Inflammatory macrophage (primary cell): ENCODE results near the gene TP53AIP1.
A peak's percentile ranks its signal among the peaks of the same experiment; 100 is the strongest.

Experiments
- DNase-seq, 2 donors: peaks; one replicate each; pipeline ENCODE4 v3.0.0-alpha.2; 2020 to 2022

The TP53AIP1 gene

GRCh38 chr11:128942272-128942612 is 429 bp downstream of the TP53AIP1 start:
- no peak for DNase-seq

- DNase-seq = no peak
Observed at GRCh38 chr11:128941573-128942271, 949 bp downstream of the TP53AIP1 start.

- peak; percentile 29 to 51 for DNase-seq
Observed at GRCh38 chr11:128941110-128941509, 1.6 kb downstream of the TP53AIP1 start.

- no peak for DNase-seq
Observed at GRCh38 chr11:128940603-128941002, 2.1 kb downstream of the TP53AIP1 start.

GRCh38 chr11:128940156-128940555 is 2.5 kb downstream of the TP53AIP1 start:
- DNase-seq = no peak

GRCh38 chr11:128939591-128939990 is 3.1 kb downstream of the TP53AIP1 start:
- DNase-seq = no peak

- DNase-seq = no peak
Observed at GRCh38 chr11:128938156-128938885, 4.3 kb downstream of the TP53AIP1 start.

GRCh38 chr11:128937480-128937879 is 5.2 kb downstream of the TP53AIP1 start:
- DNase-seq = no peak

- DNase-seq = no peak
Observed at GRCh38 chr11:128936606-128937251, 5.9 kb downstream of the TP53AIP1 start.

GRCh38 chr11:128934926-128935325 is 7.7 kb downstream of the TP53AIP1 start:
- DNase-seq = no peak

GRCh38 chr11:128934351-128934750 is 8.3 kb downstream of the TP53AIP1 start:
- no peak for DNase-seq

- DNase-seq = no peak
Observed at GRCh38 chr11:128933481-128934178, 9.0 kb downstream of the TP53AIP1 start.

GRCh38 chr11:128931668-128932067 is 11.0 kb downstream of the TP53AIP1 start:
- DNase-seq = no peak

GRCh38 chr11:128931066-128931465 is 11.6 kb downstream of the TP53AIP1 start:
- DNase-seq = no peak

GRCh38 chr11:128929991-128930390 is 12.7 kb downstream of the TP53AIP1 start:
- no peak for DNase-seq

- DNase-seq = no peak
Observed at GRCh38 chr11:128929468-128929867, 13.2 kb downstream of the TP53AIP1 start.

- DNase-seq = no peak
Observed at GRCh38 chr11:128928400-128928799, 14.3 kb downstream of the TP53AIP1 start.

GRCh38 chr11:128927683-128928336 is 14.9 kb downstream of the TP53AIP1 start:
- no peak for DNase-seq

- no peak for DNase-seq
Observed at GRCh38 chr11:128927108-128927461, 15.6 kb downstream of the TP53AIP1 start.

- DNase-seq = no peak
Observed at GRCh38 chr11:128926437-128927107, 16.1 kb downstream of the TP53AIP1 start.

GRCh38 chr11:128926000-128926399 is 16.7 kb downstream of the TP53AIP1 start:
- no peak for DNase-seq

- no peak for DNase-seq
Observed at GRCh38 chr11:128925250-128925600, 17.4 kb downstream of the TP53AIP1 start.
